Natural killer cell (primary cell): ENCODE results near the gene VSIG10L2. TPM values are rescaled to one million over a fixed set of nuclear protein-coding genes. Genes with fewer than 3 reads are reported as not detected.
A peak's percentile ranks its signal among the peaks of the same experiment; 100 is the strongest.

Experiments
- ATAC-seq, 3 donors: fragments of 150-1000 bp in 2 of 3; fragments of 200-7000 bp in 1 of 3; cut with Tn5 transposase; 1 replicate in 1 of 3; 2 replicates in 2 of 3; pipeline ENCODE4 v1.10.0; 2021; ENCODE audit warnings: mild to moderate bottlenecking in 2 of 3, moderate library complexity in 2 of 3
- DNase-seq, 2 donors: peaks; one replicate each; pipeline versions ENCODE4 v3.0.0 to v3.0.0-alpha.2; 2013 to 2021; ENCODE audit warnings: mixed read lengths in 1 of 2
- H3K27ac ChIP-seq: one replicate; pipeline ENCODE4 v1.5.1; 2013; ENCODE audit warnings: mild to moderate bottlenecking, low read length
- H3K27me3 ChIP-seq: one replicate; pipeline ENCODE4 v1.6.1; 2013; ENCODE audit warnings: low read length; ENCODE audit not compliant: control insufficient read depth, insufficient read depth
- H3K36me3 ChIP-seq: one replicate; pipeline ENCODE4 v1.6.1; 2013; ENCODE audit warnings: low read length; ENCODE audit not compliant: control insufficient read depth, insufficient read depth
- H3K4me1 ChIP-seq: one replicate; pipeline ENCODE4 v1.6.1; 2013; ENCODE audit warnings: low read length; ENCODE audit not compliant: control insufficient read depth, insufficient read depth
- H3K4me3 ChIP-seq: one replicate; pipeline ENCODE4 v1.5.1; 2013; ENCODE audit warnings: low read length
- H3K9me3 ChIP-seq: one replicate; pipeline ENCODE4 v1.6.1; 2013; ENCODE audit warnings: low read length; ENCODE audit not compliant: control insufficient read depth, insufficient read depth
- H3K27ac Mint-ChIP-seq, 2 donors: one replicate each; pipeline ENCODE4 v1.8.0; 2022; ENCODE audit warnings: mild to moderate bottlenecking in 2 of 2, mixed read lengths in 2 of 2, moderate library complexity in 1 of 2
- H3K27me3 Mint-ChIP-seq, 2 donors: one replicate each; pipeline ENCODE4 v1.8.0; 2022; ENCODE audit warnings: low read depth in 2 of 2, mixed read lengths in 2 of 2
- H3K36me3 Mint-ChIP-seq: one replicate; pipeline ENCODE4 v1.8.0; 2022; ENCODE audit warnings: mixed read lengths
- H3K4me1 Mint-ChIP-seq, 2 donors: one replicate each; pipeline ENCODE4 v1.8.0; 2022; ENCODE audit warnings: mixed read lengths in 2 of 2
- H3K4me3 Mint-ChIP-seq: one replicate; pipeline ENCODE4 v1.8.0; 2022; ENCODE audit warnings: mild to moderate bottlenecking, moderate library complexity, mixed read lengths
- H3K9me3 Mint-ChIP-seq, 2 donors: one replicate each; pipeline ENCODE4 v1.8.0; 2022; ENCODE audit warnings: mixed read lengths in 2 of 2
- WGBS: methylation state at CpG from one replicate; pipeline ENCODE4 v1.1.7; 2013; ENCODE audit warnings: missing lambda C conversion rate; ENCODE audit not compliant: insufficient coverage; 5-methylcytosine and 5-hydroxymethylcytosine counted together
- intact Hi-C: fragments of 100-400 bp; cut with micrococcal nuclease; formaldehyde crosslinking; loops from one replicate; pipeline ENCODE4 v1.14.2; 2022
- total RNA-seq, 4 donors: library from RNA; stranded (reverse); fragments of 120-200 nt in 1 of 4; gene quantifications; one replicate each; pipeline versions ENCODE4 v1.2.3 to v1.2.4, GENCODE V29; 2013 to 2022
- TF ChIP-seq, protein P1 (sequence below): fragments of 200-600 bp; IDR thresholded peaks from one replicate; pipeline ENCODE4 v1.8.0; 2022; ENCODE audit warnings: antibody characterized with exemption

The VSIG10L2 gene
- total RNA-seq, 3 donors from 2014 or later (not counting 1 experiment from before 2014, with no cell fraction given): not detected

DNA sequence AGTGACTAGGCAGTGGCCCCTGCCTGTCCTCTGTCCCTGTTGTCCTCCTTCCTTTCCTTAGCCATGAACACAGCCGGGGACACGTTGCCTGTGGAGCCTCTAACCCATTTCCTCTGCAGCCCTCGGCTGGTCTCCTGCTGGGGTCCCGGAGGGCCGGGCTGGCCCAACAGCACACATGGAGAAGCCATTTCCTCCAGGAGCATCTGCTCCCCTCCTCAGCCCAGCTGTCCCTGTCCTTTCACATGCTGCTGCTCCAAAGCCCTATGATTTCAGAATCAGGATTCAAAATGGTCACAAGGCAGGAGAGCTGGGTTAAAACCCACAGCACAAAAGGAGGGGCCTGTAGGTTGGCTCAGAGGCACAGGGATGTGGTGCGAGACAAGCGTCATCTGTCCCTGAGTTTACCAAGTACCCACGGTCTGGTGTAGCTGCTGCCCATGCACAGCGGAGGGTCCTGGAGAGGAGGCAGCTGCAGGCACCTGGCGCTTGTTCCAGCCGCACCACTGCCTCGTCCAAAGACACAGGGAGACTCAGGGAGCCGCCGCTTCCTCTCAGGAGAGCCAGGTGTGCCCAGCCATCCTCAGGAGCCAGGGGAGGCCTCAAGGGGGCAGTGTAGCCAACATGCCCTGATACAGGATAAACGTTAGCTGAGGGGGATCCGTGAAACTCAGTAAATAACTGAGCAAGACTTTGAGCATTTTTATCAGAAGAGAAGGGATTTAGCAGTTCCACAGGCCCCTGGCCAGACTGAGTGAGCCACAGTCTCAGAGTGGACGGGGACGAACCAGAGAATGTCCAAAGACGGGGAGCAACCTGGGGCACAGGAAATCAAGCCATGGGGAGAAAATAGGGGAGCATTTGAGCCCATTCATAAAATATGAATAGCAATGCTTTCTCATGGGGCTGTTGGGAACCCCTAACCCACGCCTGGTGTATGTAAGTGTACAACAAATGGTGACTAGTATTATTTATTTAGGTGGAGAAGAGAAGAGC is 3.9 kb upstream of the VSIG10L2 start:
- H3K27ac ChIP-seq: no peak overlapping the region
- no peaks in the 10 kb centered on the region for H3K27me3 ChIP-seq
- WGBS: 31% methylated on average over 20 of the region's 20 CpGs
- no peaks in the 10 kb centered on the region for H3K4me1 ChIP-seq
- Mint-ChIP-seq H3K27ac (no peak overlapping the region), H3K27me3 (peaks cover 9 to 10% of the 10 kb centered on the region in 2 donors), H3K9me3 (no peaks in the 10 kb centered on the region), H3K36me3 (no peaks in the 10 kb centered on the region), H3K4me3 (no peak overlapping the region), H3K4me1 (peaks cover 6 to 11% of the 10 kb centered on the region in 2 donors)
- ATAC-seq: peak in 1 of 3 donors; percentile 45
- peak in 1 of 2 donors; percentile 66 for DNase-seq
- H3K9me3 ChIP-seq: no peaks in the 10 kb centered on the region
- no peaks in the 10 kb centered on the region for H3K36me3 ChIP-seq
- intact Hi-C loops: no loop called here
- no peak overlapping the region for H3K4me3 ChIP-seq
- TF ChIP-seq, protein P1, sequence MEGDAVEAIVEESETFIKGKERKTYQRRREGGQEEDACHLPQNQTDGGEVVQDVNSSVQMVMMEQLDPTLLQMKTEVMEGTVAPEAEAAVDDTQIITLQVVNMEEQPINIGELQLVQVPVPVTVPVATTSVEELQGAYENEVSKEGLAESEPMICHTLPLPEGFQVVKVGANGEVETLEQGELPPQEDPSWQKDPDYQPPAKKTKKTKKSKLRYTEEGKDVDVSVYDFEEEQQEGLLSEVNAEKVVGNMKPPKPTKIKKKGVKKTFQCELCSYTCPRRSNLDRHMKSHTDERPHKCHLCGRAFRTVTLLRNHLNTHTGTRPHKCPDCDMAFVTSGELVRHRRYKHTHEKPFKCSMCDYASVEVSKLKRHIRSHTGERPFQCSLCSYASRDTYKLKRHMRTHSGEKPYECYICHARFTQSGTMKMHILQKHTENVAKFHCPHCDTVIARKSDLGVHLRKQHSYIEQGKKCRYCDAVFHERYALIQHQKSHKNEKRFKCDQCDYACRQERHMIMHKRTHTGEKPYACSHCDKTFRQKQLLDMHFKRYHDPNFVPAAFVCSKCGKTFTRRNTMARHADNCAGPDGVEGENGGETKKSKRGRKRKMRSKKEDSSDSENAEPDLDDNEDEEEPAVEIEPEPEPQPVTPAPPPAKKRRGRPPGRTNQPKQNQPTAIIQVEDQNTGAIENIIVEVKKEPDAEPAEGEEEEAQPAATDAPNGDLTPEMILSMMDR: no peak

DNA sequence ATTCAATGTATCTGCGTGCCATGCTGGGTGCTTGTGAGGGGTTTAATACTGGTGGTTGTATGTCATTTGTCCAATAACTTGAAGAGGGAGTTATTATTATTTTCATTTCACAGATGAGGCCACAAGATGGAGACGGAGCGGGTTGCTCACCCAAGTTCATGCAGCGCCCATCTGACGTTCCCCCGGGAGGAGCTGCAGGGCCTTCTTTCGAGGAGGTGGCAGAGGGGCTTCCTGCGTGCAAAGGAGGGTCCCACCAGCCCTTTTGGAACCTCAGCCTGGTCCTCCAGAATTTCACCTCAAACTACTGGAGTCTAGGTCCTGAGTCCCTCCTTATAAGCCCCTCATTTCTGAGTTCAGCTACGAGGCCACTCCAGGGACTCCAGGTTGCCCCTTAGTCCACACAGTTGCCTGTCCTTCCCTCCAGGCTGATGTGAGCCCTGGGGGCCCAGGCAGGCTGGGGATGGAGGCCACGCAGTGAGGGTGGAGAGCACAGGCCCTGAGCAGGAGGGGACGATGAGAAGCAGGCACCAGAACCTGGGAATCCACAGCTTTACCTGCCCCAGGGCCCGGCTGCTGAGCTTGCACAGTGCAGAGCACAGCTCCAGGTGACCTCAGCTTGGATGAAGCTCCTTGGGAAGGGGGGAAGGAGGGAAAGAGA is 2.9 kb upstream of the VSIG10L2 start:
- intact Hi-C loops: no loop called here
- 81% methylated on average over 12 of the region's 12 CpGs for WGBS
- no peak overlapping the region for H3K4me3 Mint-ChIP-seq

DNA sequence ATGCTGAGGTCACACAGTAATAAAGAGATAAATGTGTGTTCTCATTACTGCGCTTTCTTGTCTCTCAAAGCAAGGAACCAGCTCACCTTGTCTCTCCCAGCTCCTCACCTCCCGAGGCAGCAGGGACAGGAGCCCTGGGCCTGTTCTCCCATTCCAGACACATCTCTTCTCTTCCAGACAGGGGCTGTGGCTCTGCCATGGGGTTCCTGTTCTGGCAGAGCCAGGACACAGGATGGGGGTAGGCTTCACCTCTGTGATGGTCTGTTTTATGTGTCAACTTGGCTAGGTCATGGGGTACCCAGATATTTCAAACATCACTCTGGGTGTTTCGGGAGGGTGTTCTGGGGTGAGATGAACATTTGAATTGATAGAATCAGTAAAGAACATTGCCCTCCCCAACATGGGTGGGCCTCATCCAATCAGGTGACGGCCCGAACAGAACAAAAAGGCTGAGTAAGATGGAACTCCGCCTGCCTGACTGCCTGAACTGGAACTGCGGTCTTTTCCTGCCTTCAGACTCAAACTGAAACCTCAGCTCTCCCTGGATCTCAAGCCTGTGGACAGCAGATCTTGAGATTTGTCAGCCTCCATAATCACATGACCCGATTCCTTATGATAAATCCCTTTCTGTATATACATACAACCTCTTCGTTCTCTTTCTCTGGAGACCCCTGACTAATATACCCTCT is 2.0 kb upstream of the VSIG10L2 start:
- H3K27me3 Mint-ChIP-seq: peaks cover 9 to 10% of the 10 kb centered on the region in 2 donors
- H3K9me3 Mint-ChIP-seq: no peaks in the 10 kb centered on the region
- no peak for ATAC-seq
- no peaks in the 10 kb centered on the region for H3K36me3 Mint-ChIP-seq
- intact Hi-C loops: no loop called here
- H3K9me3 ChIP-seq: no peaks in the 10 kb centered on the region
- WGBS: 77% methylated on average over 9 of the region's 9 CpGs
- no peaks in the 10 kb centered on the region for H3K4me1 ChIP-seq
- no peak for DNase-seq
- H3K27ac ChIP-seq: no peak overlapping the region
- no peaks in the 10 kb centered on the region for H3K36me3 ChIP-seq
- TF ChIP-seq, protein P1: no peak
- H3K27me3 ChIP-seq: no peaks in the 10 kb centered on the region
- no peak overlapping the region for H3K4me3 Mint-ChIP-seq
- H3K27ac Mint-ChIP-seq: no peak overlapping the region
- H3K4me3 ChIP-seq: no peak overlapping the region
- peaks cover 6 to 8% of the 10 kb centered on the region in 2 donors for H3K4me1 Mint-ChIP-seq

More for the DNA sequence above, 2.9 kb upstream of the VSIG10L2 start:
- no peaks in the 10 kb centered on the region for H3K9me3 ChIP-seq
- TF ChIP-seq, protein P1: no peak
- no peak for ATAC-seq
- H3K4me3 ChIP-seq: no peak overlapping the region
- H3K9me3 Mint-ChIP-seq: no peaks in the 10 kb centered on the region
- DNase-seq: no peak
- no peaks in the 10 kb centered on the region for H3K36me3 ChIP-seq
- no peak overlapping the region for H3K27ac ChIP-seq
- no peak overlapping the region for H3K27ac Mint-ChIP-seq
- no peaks in the 10 kb centered on the region for H3K27me3 ChIP-seq
- H3K27me3 Mint-ChIP-seq: peaks cover 9 to 10% of the 10 kb centered on the region in 2 donors
- no peaks in the 10 kb centered on the region for H3K4me1 ChIP-seq
- peaks cover 6 to 11% of the 10 kb centered on the region in 2 donors for H3K4me1 Mint-ChIP-seq
- no peaks in the 10 kb centered on the region for H3K36me3 Mint-ChIP-seq
